WTC11 (cell line): ENCODE data around the gene SPECC1L. TPM values are rescaled to one million over a fixed set of nuclear protein-coding genes. Genes with fewer than 3 reads are reported as not detected.

ENCODE experiments used
- ATAC-seq: fragments of 200-7000 bp; cut with Tn5 transposase; 2 replicates; pipeline ENCODE4 v1.10.0; 2021; ENCODE audit warnings: mild to moderate bottlenecking, moderate library complexity
- CTCF ChIA-PET: fragments of 300-600 bp; sonication (Branson Sonifier 250); formaldehyde crosslinking; loops from one replicate; lab custom pipeline; 2021; ENCODE audit warnings: antibody characterized with exemption; lab: Charles Lee
- POLR2A ChIA-PET: fragments of 350-600 bp; sonication (Branson Sonifier 250); formaldehyde crosslinking; loops from one replicate; lab custom pipeline; 2021; ENCODE audit warnings: antibody characterized with exemption; lab: Charles Lee
- DNase-seq: peaks from one replicate; pipeline ENCODE4 v3.0.0; 2021; ENCODE audit warnings: low spot score
- H3K27ac Mint-ChIP-seq: 2 replicates; pipeline ENCODE4 v1.8.0; 2021; ENCODE audit warnings: mixed read lengths
- H3K27me3 Mint-ChIP-seq: 2 replicates; pipeline ENCODE4 v1.8.0; 2021; ENCODE audit warnings: low read depth, mild to moderate bottlenecking, moderate library complexity, mixed read lengths
- H3K36me3 Mint-ChIP-seq: 2 replicates; pipeline ENCODE4 v1.8.0; 2021; ENCODE audit warnings: mixed read lengths
- H3K4me1 Mint-ChIP-seq: 2 replicates; pipeline ENCODE4 v1.8.0; 2022; ENCODE audit warnings: mixed read lengths
- H3K4me3 Mint-ChIP-seq: 2 replicates; pipeline ENCODE4 v1.8.0; 2021; ENCODE audit warnings: mild to moderate bottlenecking, moderate library complexity, mixed read lengths
- H3K9me3 Mint-ChIP-seq: 2 replicates; pipeline ENCODE4 v1.8.0; 2021; ENCODE audit warnings: mixed read lengths
- CREB1 ChIP-seq: sonication (generic); formaldehyde crosslinking; IDR thresholded peaks from 2 replicates; pipeline ENCODE4 v1.8.0; 2023; ENCODE audit warnings: mild to moderate bottlenecking, missing genetic modification reagents
- CREM ChIP-seq: sonication (generic); formaldehyde crosslinking; IDR thresholded peaks from 2 replicates; pipeline ENCODE4 v1.8.1; 2022; ENCODE audit warnings: mild to moderate bottlenecking, missing genetic modification reagents, moderate library complexity
- ELF4 ChIP-seq: sonication (generic); formaldehyde crosslinking; IDR thresholded peaks from 2 replicates; pipeline ENCODE4 v1.8.1; 2022; ENCODE audit warnings: low read depth, mild to moderate bottlenecking, moderate library complexity, missing genetic modification reagents
- ETV6 ChIP-seq: sonication (generic); formaldehyde crosslinking; IDR thresholded peaks from 2 replicates; pipeline ENCODE4 v1.8.1; 2022; ENCODE audit warnings: mild to moderate bottlenecking, missing genetic modification reagents
- GABPB1 ChIP-seq: sonication (generic); formaldehyde crosslinking; IDR thresholded peaks from 2 replicates; pipeline ENCODE4 v1.8.1; 2023; ENCODE audit warnings: mild to moderate bottlenecking, missing genetic modification reagents
- JUN ChIP-seq: sonication (generic); formaldehyde crosslinking; IDR thresholded peaks from 2 replicates; pipeline ENCODE4 v1.8.0; 2023; ENCODE audit warnings: mild to moderate bottlenecking, missing genetic modification reagents
- NFATC4 ChIP-seq: fragments of 250-450 bp; sonication (Bioruptor Pico); IDR thresholded peaks from 2 replicates; pipeline ENCODE4 v1.9.0; 2021; ENCODE audit warnings: mild to moderate bottlenecking
- OVOL2 ChIP-seq: fragments of 250-450 bp; sonication (Bioruptor Pico); IDR thresholded peaks from 2 replicates; pipeline ENCODE4 v1.9.0; 2021; ENCODE audit warnings: mild to moderate bottlenecking, borderline replicate concordance
- TEAD4 ChIP-seq: sonication (generic); formaldehyde crosslinking; IDR thresholded peaks from 2 replicates; pipeline ENCODE4 v1.8.0; 2022; ENCODE audit warnings: mild to moderate bottlenecking, missing genetic modification reagents
- ZNF396 ChIP-seq: fragments of 250-450 bp; sonication (Bioruptor Pico); IDR thresholded peaks from 2 replicates; pipeline ENCODE4 v1.8.0; 2021; ENCODE audit warnings: mild to moderate bottlenecking, moderate library complexity, borderline replicate concordance
- total RNA-seq: library from RNA; stranded (reverse); gene quantifications from 3 replicates; pipeline ENCODE4 v1.2.3, GENCODE V29; 2021
- TF ChIP-seq, protein P1 (sequence below): sonication (generic); formaldehyde crosslinking; IDR thresholded peaks from 2 replicates; pipeline ENCODE4 v1.8.1; 2023; ENCODE audit warnings: mild to moderate bottlenecking, missing genetic modification reagents
- TF ChIP-seq, protein P2 (sequence below): sonication (generic); formaldehyde crosslinking; IDR thresholded peaks from 2 replicates; pipeline ENCODE4 v1.8.1; 2022; ENCODE audit warnings: missing genetic modification reagents, borderline replicate concordance
- TF ChIP-seq, protein P3 (sequence below): sonication (generic); formaldehyde crosslinking; IDR thresholded peaks from 2 replicates; pipeline ENCODE4 v1.8.1; 2023; ENCODE audit warnings: mild to moderate bottlenecking, missing genetic modification reagents
- TF ChIP-seq, protein P4 (sequence below): sonication (generic); formaldehyde crosslinking; IDR thresholded peaks from 2 replicates; pipeline ENCODE4 v1.8.0; 2022; ENCODE audit warnings: mild to moderate bottlenecking, missing genetic modification reagents
- TF ChIP-seq, protein P5 (sequence below): sonication (generic); formaldehyde crosslinking; IDR thresholded peaks from 2 replicates; pipeline ENCODE4 v1.8.1; 2023; ENCODE audit warnings: mild to moderate bottlenecking, missing genetic modification reagents, moderate library complexity
- TF ChIP-seq, protein P6 (sequence below): sonication (generic); formaldehyde crosslinking; IDR thresholded peaks from 2 replicates; pipeline ENCODE4 v1.8.1; 2022; ENCODE audit warnings: low read depth, missing genetic modification reagents, borderline replicate concordance
- TF ChIP-seq, protein P7 (sequence below): fragments of 200-600 bp; IDR thresholded peaks from 2 replicates; pipeline ENCODE4 v1.8.0; 2022; ENCODE audit warnings: antibody characterized with exemption
- TF ChIP-seq, protein P8 (sequence below): fragments of 250-450 bp; sonication (Bioruptor Pico); IDR thresholded peaks from 2 replicates; pipeline ENCODE4 v1.9.0; 2021; ENCODE audit warnings: moderate library complexity, mild to moderate bottlenecking, inconsistent platforms, borderline replicate concordance

The SPECC1L gene
- total RNA-seq, 1 experiment from 2014 or later, result 44.6 TPM

DNA sequence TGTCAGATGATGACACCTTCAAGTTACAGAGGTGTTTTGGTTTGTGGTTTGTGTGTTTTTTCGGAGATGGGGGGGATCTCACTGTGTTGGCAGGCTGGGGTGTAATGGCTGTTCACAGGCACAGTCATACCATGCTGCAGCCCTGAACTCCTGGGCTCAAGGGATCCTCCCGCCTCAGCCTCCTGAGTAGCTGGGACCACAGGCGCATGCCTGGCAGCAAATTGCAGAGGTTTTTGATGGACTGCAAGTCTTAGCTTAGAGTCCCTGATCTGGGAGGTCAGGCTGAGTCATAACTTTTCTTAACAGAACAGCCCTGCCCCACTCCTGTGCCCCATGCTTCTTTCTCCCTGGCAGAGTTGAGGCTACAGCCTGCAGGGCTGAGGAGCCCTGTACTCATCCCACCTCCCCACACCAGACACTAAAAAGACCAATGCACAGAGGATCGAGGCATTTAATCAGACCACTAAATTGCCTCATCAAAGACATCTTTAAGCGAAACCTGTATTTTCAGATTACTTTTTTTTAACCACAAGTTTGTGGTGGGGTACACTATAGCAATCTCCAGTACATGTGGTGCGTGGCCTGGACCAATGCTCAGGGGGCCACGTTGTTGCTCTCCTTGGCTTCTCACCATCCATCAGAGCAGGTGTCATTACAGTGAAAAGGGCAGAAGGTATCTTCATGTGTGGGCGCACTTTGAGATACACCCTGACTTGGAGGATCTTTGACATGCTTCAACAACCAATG lies 139.7 kb downstream of the SPECC1L start:
- H3K36me3 Mint-ChIP-seq, result peaks cover 11% of the 10 kb centered on the region
- peaks cover 25% of the 10 kb centered on the region for H3K4me1 Mint-ChIP-seq
- no peak overlapping the region for H3K4me3 Mint-ChIP-seq
- ChIA-PET POLR2A (no interaction called here), CTCF (interaction anchor here (0.6 to 2.2 kb wide), 5 partner anchors 8 to 805 kb away, joined by 3 to 21 read pairs (median 3); no protein-coding TSS in a partner anchor)
- peak overlapping the region; percentile 77; the same call in 1 of the 2 replicates for H3K27ac Mint-ChIP-seq
- H3K27me3 Mint-ChIP-seq, result no peaks in the 10 kb centered on the region
- no peak for TF ChIP-seq ZNF396 (CRISPR knock-in tag)
- TF ChIP-seq NFATC4 (CRISPR knock-in tag), result no peak
- TF ChIP-seq, protein P1, sequence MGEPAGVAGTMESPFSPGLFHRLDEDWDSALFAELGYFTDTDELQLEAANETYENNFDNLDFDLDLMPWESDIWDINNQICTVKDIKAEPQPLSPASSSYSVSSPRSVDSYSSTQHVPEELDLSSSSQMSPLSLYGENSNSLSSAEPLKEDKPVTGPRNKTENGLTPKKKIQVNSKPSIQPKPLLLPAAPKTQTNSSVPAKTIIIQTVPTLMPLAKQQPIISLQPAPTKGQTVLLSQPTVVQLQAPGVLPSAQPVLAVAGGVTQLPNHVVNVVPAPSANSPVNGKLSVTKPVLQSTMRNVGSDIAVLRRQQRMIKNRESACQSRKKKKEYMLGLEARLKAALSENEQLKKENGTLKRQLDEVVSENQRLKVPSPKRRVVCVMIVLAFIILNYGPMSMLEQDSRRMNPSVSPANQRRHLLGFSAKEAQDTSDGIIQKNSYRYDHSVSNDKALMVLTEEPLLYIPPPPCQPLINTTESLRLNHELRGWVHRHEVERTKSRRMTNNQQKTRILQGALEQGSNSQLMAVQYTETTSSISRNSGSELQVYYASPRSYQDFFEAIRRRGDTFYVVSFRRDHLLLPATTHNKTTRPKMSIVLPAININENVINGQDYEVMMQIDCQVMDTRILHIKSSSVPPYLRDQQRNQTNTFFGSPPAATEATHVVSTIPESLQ (CRISPR knock-in tag), result no peak
- TF ChIP-seq GABPB1, result no peak
- no peak for TF ChIP-seq TEAD4 (CRISPR knock-in tag)
- TF ChIP-seq CREM, result no peak
- no peak for TF ChIP-seq ELF4 (CRISPR knock-in tag)
- TF ChIP-seq, protein P2, sequence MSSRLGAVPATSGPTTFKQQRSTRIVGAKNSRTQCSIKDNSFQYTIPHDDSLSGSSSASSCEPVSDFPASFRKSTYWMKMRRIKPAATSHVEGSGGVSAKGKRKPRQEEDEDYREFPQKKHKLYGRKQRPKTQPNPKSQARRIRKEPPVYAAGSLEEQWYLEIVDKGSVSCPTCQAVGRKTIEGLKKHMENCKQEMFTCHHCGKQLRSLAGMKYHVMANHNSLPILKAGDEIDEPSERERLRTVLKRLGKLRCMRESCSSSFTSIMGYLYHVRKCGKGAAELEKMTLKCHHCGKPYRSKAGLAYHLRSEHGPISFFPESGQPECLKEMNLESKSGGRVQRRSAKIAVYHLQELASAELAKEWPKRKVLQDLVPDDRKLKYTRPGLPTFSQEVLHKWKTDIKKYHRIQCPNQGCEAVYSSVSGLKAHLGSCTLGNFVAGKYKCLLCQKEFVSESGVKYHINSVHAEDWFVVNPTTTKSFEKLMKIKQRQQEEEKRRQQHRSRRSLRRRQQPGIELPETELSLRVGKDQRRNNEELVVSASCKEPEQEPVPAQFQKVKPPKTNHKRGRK, result no peak
- TF ChIP-seq, protein P3, sequence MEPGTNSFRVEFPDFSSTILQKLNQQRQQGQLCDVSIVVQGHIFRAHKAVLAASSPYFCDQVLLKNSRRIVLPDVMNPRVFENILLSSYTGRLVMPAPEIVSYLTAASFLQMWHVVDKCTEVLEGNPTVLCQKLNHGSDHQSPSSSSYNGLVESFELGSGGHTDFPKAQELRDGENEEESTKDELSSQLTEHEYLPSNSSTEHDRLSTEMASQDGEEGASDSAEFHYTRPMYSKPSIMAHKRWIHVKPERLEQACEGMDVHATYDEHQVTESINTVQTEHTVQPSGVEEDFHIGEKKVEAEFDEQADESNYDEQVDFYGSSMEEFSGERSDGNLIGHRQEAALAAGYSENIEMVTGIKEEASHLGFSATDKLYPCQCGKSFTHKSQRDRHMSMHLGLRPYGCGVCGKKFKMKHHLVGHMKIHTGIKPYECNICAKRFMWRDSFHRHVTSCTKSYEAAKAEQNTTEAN (CRISPR knock-in tag), result no peak
- TF ChIP-seq, protein P4, sequence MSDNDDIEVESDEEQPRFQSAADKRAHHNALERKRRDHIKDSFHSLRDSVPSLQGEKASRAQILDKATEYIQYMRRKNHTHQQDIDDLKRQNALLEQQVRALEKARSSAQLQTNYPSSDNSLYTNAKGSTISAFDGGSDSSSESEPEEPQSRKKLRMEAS (CRISPR knock-in tag), result no peak
- ATAC-seq (no peak), DNase-seq (no peak)
- no peaks in the 10 kb centered on the region for H3K9me3 Mint-ChIP-seq

DNA sequence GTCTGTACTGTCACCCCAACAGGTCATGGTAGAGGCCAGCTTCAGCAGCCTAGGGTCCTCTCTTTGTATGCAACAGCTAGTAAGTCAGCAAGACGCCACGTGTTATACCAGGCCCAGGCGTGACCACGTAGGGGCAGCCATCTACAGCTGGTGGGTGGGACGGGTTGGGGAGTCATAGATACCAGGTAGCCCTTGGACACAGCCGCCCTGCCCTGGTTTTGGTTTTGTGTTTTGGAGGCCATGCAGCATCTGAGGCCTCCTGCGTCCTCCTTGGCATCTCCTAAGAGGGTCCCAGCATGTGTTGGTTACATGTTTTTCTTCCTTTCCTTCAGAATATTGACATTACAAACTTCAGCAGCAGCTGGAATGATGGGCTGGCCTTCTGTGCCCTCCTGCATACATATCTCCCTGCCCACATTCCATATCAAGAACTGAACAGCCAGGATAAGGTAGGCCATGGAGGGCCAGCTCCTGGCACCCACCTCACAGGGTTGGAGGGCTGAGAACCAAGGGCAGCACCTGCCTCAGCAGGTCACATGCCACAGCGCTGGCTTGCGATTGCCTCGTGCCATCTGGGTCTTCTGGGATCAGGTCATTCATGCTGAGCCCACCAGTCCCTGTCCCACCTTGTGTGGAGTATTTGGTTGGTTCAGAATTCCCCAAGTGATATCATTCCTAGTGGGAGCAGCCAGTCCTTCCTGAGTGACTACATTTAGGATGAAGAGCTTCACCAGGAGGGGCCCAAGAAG lies 140.8 kb downstream of the SPECC1L start:
- Mint-ChIP-seq H3K27ac (0 out of 2 replicates have a peak overlapping the region, but pooled peaks have one; percentile 50), H3K9me3 (no peaks in the 10 kb centered on the region), H3K4me1 (peaks cover 17% of the 10 kb centered on the region), H3K4me3 (no peak overlapping the region), H3K27me3 (no peaks in the 10 kb centered on the region), H3K36me3 (peaks cover 12% of the 10 kb centered on the region)
- ChIA-PET POLR2A (interaction anchor here (0.5 kb wide), 1 partner anchor 1276 kb away, joined by 3 read pairs; no protein-coding TSS in a partner anchor), CTCF (interaction anchor here (1.0 to 2.3 kb wide), 3 partner anchors 9 to 13 kb away, joined by 3 to 7 read pairs (median 4); no protein-coding TSS in a partner anchor)
- ATAC-seq, result no peak
- no peak for DNase-seq
- TF ChIP-seq NFATC4 (CRISPR knock-in tag) (no peak), ZNF396 (CRISPR knock-in tag) (no peak), CREB1 (CRISPR knock-in tag) (no peak), JUN (CRISPR knock-in tag) (no peak), OVOL2 (CRISPR knock-in tag) (no peak), ETV6 (CRISPR knock-in tag) (no peak)
- TF ChIP-seq, protein P5, sequence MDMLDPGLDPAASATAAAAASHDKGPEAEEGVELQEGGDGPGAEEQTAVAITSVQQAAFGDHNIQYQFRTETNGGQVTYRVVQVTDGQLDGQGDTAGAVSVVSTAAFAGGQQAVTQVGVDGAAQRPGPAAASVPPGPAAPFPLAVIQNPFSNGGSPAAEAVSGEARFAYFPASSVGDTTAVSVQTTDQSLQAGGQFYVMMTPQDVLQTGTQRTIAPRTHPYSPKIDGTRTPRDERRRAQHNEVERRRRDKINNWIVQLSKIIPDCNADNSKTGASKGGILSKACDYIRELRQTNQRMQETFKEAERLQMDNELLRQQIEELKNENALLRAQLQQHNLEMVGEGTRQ (CRISPR knock-in tag), result no peak
- TF ChIP-seq, protein P6, sequence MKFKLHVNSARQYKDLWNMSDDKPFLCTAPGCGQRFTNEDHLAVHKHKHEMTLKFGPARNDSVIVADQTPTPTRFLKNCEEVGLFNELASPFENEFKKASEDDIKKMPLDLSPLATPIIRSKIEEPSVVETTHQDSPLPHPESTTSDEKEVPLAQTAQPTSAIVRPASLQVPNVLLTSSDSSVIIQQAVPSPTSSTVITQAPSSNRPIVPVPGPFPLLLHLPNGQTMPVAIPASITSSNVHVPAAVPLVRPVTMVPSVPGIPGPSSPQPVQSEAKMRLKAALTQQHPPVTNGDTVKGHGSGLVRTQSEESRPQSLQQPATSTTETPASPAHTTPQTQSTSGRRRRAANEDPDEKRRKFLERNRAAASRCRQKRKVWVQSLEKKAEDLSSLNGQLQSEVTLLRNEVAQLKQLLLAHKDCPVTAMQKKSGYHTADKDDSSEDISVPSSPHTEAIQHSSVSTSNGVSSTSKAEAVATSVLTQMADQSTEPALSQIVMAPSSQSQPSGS (CRISPR knock-in tag), result no peak
- TF ChIP-seq, protein P7, sequence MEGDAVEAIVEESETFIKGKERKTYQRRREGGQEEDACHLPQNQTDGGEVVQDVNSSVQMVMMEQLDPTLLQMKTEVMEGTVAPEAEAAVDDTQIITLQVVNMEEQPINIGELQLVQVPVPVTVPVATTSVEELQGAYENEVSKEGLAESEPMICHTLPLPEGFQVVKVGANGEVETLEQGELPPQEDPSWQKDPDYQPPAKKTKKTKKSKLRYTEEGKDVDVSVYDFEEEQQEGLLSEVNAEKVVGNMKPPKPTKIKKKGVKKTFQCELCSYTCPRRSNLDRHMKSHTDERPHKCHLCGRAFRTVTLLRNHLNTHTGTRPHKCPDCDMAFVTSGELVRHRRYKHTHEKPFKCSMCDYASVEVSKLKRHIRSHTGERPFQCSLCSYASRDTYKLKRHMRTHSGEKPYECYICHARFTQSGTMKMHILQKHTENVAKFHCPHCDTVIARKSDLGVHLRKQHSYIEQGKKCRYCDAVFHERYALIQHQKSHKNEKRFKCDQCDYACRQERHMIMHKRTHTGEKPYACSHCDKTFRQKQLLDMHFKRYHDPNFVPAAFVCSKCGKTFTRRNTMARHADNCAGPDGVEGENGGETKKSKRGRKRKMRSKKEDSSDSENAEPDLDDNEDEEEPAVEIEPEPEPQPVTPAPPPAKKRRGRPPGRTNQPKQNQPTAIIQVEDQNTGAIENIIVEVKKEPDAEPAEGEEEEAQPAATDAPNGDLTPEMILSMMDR, result no peak
- TF ChIP-seq, protein P8, sequence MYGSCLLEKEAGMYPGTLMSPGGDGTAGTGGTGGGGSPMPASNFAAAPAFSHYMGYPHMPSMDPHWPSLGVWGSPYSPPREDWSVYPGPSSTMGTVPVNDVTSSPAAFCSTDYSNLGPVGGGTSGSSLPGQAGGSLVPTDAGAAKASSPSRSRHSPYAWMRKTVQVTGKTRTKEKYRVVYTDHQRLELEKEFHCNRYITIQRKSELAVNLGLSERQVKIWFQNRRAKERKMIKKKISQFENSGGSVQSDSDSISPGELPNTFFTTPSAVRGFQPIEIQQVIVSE (CRISPR knock-in tag), result no peak
